ENCODE results near the gene CA12. TPM values are rescaled to one million over a fixed set of nuclear protein-coding genes. Genes with fewer than 3 reads are reported as not detected.

The CA12 gene
- total and polyA plus RNA-seq, 2 of the 8 experiments (the other 6 are each of a cell fraction or from before 2014, with no cell fraction given), result 4.7 to 4.9 TPM

GRCh38 chr15:63362196-63362595, 19.4 kb downstream of the CA12 start:
- ChIA-PET POLR2A (ENCODE audit: partially characterized antibody) (interaction anchor here (1.8 kb wide), 1 partner anchor 17 kb away, joined by 5 read pairs; no protein-coding TSS in a partner anchor), CTCF (ENCODE audit: partially characterized antibody) (interaction anchor here (0.7 to 2.0 kb wide), 8 partner anchors 9 to 161 kb away, joined by 3 to 6 read pairs (median 3); no protein-coding TSS in a partner anchor)
- peaks cover 0 to 5% (median 3%) of the 10 kb centered on the region in 4 experiments; a peak in 5 of 7 replicates for H3K4me1 ChIP-seq (replicated peaks in 1 of 4; ENCODE audit: control insufficient read depth in 3 of 4, insufficient read depth in 4 of 4, low read length in 3 of 4)
- H3K9ac ChIP-seq (replicated peaks in 1 of 4; ENCODE audit: extremely low read depth in 1 of 4, low read depth in 3 of 4, low read length in 3 of 4), result no peak overlapping the region
- 92% methylated on average over 3 of the region's 3 CpGs; no CpG with 5 or more reads in 1 of the 2 experiments for WGBS, 2 experiments (ENCODE audit: extremely low coverage in 1 of 2, insufficient coverage in 1 of 2, insufficient read length in 1 of 2, insufficient replicate concordance in 2 of 2, low coverage in 1 of 2, low lambda C conversion rate in 2 of 2, missing lambda C conversion rate in 1 of 2)
- no peak overlapping the region for H3K4ac ChIP-seq (replicated peaks; ENCODE audit: insufficient read length, low read depth, low read length)
- DNase-seq (ENCODE audit: low read depth in 1 of 2, low spot score in 2 of 2) (no peak), FAIRE-seq (no peak)
- no peaks in the 10 kb centered on the region for H3K36me3 ChIP-seq (ENCODE audit: control insufficient read depth in 2 of 4, insufficient read depth in 4 of 4, low read length in 3 of 4)
- no peak overlapping the region for H4K8ac ChIP-seq (ENCODE audit: extremely low read depth, insufficient read depth, low read length)
- H3K4me2 ChIP-seq (ENCODE audit: insufficient read depth in 1 of 2, low read depth in 2 of 2, low read length in 2 of 2), result peak overlapping the region in 1 of 2 experiments; percentile 13; a peak in 1 of 4 replicates
- H3K56ac ChIP-seq (replicated peaks; ENCODE audit: insufficient read length, low read depth, low read length), result no peak overlapping the region
- no peak overlapping the region for H4K91ac ChIP-seq (replicated peaks; ENCODE audit: insufficient read length, low read length)
- H3K18ac ChIP-seq (ENCODE audit: extremely low read depth, low read length), result no peak overlapping the region
- H3K14ac ChIP-seq (ENCODE audit: insufficient read length), result no peak overlapping the region
- H2BK120ac ChIP-seq (replicated peaks; ENCODE audit: low read depth, low read length), result no peak overlapping the region
- TF ChIP-seq TCF12 (IDR thresholded peaks at IDR 0.05; ENCODE audit: low read depth, low read length) (0 out of 2 replicates have a peak, but pooled peaks have one; percentile 25), RFX5 (IDR thresholded peaks at IDR 0.05; ENCODE audit: borderline replicate concordance, low read depth, low read length) (no peak)
- H2BK15ac ChIP-seq (ENCODE audit: low read length), result no peak overlapping the region
- H2BK20ac ChIP-seq (ENCODE audit: low read length), result no peak overlapping the region
- no peak overlapping the region for H2AFZ ChIP-seq (ENCODE audit: low read length)
- no peaks in the 10 kb centered on the region for H3K79me2 ChIP-seq (ENCODE audit: control insufficient read depth in 1 of 2, insufficient read depth in 2 of 2, low read length in 2 of 2)
- H2BK5ac ChIP-seq (ENCODE audit: low read depth, low read length), result no peak overlapping the region
- H3K27me3 ChIP-seq (replicated peaks in 1 of 4; ENCODE audit: control insufficient read depth in 3 of 4, extremely low read depth in 1 of 4, insufficient read depth in 3 of 4, low read length in 3 of 4), result no peaks in the 10 kb centered on the region
- H3K23ac ChIP-seq (ENCODE audit: insufficient read length), result no peak overlapping the region
- H3K79me1 ChIP-seq (ENCODE audit: low read depth, low read length), result no peaks in the 10 kb centered on the region
- H2BK12ac ChIP-seq (ENCODE audit: low read depth, low read length), result no peak overlapping the region
- no peak overlapping the region for H4K5ac ChIP-seq (ENCODE audit: insufficient read length, low read depth, low read length)
- no peaks in the 10 kb centered on the region for H3K9me3 ChIP-seq (ENCODE audit: insufficient read depth in 2 of 2, low read depth in 1 of 2, low read length in 1 of 2)
- no peak overlapping the region for H3K4me3 ChIP-seq (ENCODE audit: extremely low read depth in 1 of 4, insufficient read depth in 2 of 4, low read depth in 3 of 4, low read length in 4 of 4)
- H2AK5ac ChIP-seq (ENCODE audit: low read depth, low read length), result no peak overlapping the region
- H3K23me2 ChIP-seq (ENCODE audit: low read depth, low read length), result no peaks in the 10 kb centered on the region
- no peak overlapping the region for H3K27ac ChIP-seq (ENCODE audit: low read depth, low read length)
- H4K20me1 ChIP-seq (replicated peaks in 1 of 2; ENCODE audit: control insufficient read depth in 1 of 2, insufficient read depth in 2 of 2, low read length in 2 of 2), result no peaks in the 10 kb centered on the region
